RPMI8226 (cell line): ENCODE data around the gene PRR3.
A peak's percentile ranks its signal among the peaks of the same experiment; 100 is the strongest.
"Not testable (repeated sequence)": the region's sequence is repeated elsewhere in the genome, so short reads cannot be mapped to it uniquely, and the experiment has no call there.

Experiments used
- DNase-seq: peaks from one replicate; pipeline ENCODE4 v3.0.0-alpha.2; 2015

The PRR3 gene, protein sequence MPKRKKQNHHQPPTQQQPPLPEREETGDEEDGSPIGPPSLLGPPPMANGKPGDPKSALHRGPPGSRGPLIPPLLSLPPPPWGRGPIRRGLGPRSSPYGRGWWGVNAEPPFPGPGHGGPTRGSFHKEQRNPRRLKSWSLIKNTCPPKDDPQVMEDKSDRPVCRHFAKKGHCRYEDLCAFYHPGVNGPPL

DNA sequence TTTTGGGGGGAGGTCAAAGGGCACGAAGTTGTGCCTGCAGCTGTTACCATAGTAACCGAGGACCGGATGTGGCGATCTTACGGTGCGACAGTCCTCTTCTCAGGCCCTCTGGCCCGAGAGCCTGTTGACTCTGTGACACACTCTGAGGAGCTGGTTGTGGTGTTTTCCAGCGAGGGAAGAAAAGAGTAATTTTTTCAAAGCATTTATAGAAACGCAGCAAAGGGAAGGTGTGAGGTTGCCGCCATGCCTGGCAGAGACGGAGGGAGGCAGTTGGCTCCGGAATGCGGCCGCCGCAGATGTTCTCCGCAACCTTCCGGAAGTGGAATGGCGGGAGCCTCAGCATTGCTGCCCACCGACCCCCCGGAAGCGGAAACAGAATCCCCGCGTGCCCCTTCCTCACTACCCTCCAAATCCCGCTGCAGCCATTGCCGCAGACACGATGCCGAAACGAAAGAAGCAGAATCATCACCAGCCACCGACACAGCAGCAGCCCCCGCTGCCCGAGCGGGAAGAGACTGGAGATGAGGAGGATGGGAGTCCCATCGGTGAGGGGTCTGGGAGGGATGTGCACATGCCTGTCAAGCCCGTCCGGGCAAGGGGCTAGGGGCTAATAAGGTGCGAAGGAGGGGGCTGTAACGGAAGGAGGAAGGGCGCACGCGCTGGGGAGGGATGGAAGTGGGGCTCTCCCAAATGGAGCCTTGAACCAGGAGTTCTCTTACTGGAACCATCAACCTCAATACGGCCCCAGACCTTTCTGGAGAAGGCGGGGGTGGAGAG lies at the start of gene PRR3:
PRR3 (plus strand) TSS at position 390 of the 777 bp plus-strand sequence; CDS start at position 440, 50 bp downstream.
- DNase-seq, result peak; percentile 98

DNA sequence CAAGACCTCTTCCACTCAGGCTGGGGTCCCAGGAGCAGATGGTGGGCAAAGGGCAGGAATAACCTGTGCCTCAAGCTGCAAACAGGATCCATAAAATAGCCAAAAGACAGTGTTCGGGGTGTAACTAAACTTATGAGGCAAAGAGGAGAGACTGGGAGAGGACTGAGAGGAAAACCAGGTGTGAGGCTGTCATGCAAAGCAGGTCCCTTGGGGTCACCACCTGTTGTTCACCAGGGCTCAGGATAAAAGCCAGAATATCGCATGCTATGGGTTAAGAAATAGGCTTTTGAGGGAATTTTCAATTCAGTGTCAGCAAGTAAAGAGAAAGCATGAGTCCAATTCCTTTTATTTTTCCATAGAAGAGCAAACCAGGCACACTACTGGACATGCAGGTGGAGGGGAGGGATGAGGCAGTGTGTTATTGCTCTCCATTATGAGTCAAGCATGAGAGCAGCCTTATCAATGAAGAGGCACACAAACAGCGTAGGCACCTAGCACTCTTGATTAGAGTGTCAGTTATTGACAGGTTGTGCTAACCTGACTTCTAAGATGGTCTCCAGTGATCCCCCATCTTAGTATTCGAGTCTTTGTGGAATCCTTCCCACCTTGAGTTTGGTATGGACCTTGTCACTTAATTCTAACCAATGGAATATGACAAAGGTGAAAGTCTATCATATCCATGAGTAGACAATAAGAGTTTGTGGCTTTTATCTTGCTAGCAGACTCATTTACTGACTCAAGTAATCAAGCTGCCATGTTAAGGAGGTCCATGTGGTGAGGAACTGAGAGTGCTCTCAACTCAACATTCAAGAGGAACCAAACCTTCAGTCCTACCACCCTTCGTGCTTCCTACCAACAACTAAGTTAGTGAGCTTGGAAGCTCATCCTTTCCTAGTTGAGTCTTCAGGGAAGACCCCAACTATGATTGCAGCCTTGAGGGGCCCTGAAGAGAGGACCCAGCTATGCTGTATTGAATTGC lies 49.0 kb upstream of the PRR3 start:
- peak; percentile 54 for DNase-seq

DNA sequence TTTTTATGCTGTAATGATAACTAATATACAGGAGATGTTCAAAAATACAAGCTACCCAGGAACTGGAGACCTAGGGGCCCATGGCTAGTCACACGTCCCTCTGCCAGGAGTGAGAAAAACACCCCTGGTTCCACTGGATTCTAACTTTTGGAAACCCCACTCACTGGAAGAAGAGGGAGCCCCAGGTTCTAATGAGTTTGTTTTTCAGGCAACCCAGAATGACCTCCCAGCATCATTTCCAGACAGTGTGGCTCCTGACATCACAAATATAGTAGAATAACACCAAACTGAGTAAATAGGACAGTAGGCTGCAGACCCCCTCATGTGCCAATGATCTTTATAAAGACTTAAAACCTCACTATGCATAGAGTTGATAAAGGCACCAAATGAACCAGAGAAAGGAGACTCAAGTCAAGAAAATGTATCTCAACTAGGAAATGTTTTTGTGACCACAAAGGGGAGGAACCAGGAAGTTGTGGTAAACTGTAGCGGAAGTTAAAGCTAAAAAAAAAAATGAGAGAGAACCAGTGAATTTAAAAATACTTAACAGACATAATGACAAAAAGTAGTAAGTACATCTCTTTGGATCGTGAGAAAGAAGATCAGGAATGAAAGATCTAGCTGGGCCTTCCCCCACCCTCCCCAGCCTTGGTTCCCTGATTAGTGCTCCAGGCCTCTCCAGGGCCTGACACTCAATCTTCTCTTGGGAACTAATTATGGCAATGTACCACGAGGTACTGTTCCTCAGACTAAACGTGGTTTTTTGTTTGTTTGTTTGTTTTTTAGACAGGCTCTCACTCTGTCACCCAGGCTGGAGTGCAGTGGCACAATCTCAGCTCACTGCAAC lies 48.0 kb upstream of the PRR3 start:
- peak; percentile 71 for DNase-seq

DNA sequence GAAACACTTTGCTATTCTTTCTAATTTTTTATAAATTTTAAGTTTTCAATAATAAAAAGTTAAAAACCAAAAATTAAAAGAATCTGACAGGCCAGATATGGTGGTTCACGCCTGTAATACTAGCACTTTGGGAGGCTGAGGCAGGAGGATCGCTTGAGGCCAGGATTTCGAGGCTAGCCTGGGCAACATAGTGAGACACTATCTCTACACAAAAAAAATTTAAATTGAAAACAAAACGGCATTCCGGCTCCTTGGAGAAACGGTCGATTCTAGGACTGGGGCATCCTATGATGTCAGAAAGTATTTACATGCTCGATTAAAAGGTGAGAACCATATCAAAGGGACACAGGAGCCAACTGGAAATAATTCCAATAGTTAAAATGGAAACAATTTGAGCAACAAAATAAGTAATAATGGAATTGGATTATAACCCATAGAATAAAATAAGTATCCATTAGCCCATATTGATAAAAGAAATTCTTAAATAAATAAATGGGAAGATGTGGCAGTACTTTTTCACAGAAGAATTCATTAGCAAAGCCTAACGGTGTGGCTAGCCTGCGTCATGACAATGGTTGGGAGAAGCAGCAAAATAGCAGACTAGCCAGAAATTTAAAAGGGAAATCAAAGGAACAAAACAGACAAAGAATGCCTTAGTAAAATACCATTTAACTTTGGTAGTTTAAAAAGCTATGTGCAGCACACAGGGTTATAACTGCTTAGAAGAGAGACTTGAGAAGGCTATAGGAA lies 46.5 kb upstream of the PRR3 start:
- no peak for DNase-seq

DNA sequence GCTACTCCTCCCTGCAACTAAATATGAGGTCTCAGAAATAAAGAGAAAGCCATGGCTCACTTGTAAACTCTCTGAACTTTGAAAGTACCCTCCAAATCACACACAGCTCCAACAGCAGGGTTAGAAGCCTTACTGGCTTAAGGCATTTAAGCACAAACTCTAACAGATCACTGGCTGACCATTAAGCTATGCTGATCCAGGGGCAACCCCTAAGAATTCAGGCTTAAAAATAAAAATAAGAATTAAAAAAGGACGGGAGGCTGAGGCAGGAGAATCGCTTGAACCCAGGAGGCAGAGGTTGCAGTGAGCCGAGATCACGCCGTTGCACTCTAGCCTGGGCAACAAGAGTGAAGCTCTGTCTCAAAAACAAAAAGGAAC lies 45.9 kb upstream of the PRR3 start:
- no peak for DNase-seq

DNA sequence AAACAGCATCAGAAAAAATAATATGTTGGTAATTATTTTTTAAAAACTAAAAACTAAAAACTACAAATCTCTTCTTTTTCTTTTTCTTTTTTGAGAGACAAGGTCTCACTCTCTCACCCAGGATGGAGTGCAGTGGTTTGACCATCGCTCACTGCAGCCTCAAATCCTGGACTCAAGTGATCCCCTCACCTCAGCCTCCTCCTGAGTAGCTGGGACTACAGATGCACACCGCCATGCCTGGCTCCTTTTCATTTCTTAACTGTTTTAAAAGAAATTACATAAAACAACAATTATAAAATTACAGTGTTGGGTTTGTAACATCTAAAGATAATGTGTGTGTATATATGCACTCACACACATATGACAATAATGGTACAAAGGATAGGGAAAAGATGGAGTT lies 43.6 kb upstream of the PRR3 start:
- DNase-seq, result no peak

DNA sequence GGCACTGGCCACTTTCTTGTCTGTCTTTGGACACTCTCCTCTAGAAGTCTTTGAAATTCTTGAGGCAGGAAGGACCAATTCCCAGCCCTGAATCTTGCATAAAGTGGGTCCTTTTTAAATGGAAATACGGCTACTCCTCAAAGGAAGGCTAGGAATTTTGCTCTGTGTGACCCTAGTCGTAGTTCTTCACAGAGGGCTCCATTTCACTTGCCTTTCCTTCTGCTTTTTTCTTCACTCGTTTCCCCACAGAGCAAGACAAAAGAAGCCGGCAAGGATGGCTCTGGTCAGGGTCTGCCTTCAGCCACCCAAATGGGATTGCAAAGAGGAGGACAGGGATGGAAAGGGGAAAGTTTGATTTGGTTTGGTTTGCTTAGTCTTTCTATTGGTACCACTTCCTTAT lies 42.0 kb upstream of the PRR3 start:
- no peak for DNase-seq

DNA sequence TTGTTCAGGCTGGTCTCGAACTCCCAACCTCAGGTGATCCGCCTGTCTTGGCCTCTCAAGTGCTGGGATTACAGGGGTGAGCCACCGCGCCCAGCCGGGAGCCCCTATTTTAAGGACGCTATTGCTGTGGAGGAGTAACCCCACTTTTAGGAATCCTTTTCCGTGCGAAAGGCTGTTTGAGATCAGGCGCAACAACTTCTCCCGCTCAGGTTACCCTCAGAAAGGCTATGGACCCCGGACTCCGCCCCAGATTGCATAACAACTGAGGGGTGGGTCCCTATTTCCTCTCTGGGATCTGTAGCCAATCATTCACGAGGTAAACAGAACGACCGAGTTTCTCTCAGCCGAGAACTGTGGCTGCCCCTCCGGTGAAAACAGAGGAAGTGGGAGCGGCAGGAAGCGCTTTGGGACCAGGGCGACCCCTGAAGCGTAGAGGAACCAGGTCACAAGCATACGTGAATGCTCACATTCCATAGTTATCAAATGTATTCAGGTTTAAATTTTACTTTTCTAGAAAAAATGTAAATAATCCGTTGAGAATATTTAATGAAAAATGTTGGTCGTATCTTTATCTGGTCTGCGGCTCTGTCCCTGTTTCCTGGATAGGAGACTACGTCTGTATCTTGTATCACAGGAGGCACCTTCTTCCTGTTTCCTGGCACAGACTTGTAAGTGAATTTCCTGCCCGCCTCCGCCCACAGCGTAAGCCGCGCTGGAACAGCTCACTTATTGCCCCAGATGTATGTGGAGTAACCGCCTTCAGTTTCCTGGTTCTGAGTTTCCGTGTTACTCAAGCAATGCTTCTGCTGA lies 40.9 kb upstream of the PRR3 start:
- DNase-seq, result peak; percentile 94

DNA sequence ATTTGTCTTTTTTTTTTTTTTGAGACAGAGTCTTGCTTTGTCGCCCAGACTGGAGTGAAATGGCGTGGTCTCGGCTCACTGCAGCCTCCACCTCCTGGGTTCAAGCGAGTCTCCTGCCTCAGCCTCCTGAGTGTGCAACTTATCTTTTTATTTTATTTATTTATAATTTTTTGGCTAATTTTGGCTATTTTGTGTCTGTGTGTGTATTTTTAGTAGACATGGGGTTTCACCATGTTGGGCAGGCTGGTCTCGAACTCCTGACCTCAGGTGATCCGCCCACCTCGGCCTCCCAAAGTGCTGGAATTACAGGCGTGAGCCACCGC lies 40.4 kb upstream of the PRR3 start:
- DNase-seq, result not testable (repeated sequence)

DNA sequence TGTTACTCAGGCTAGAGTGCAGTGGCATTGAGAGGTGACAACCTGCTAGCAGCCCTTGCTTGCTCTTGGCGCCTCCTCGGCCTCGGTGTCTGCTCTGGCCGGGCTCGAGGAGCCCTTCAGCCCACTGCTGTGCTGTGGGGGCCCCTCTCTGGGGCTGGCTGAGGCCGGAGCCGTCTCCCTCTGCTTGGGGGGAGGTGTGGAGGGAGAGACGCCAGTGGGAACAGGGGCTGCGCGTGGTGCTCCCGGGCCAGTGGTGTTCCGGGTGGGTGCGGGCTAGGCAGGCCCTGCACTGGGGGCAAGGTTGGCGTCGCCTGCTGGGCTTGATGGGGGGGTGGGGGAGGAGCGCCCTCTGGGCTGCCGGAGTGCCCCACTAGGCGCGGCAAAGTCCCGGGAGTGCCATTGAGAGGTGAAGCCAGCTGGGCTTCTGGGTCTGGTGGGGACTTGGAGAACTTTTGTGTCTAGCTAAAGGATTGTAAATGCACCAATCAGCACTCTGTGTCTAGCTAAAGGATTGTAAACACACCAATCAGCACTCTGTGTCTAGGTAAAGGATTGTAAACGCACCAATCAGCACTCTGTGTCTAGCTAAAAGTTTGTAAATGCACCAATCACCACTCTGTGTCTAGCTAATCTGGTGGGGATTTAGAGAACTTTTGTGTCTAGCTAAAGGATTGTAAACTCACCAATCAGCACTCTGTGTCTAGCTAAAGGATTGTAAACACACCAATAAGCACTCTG lies 39.2 kb upstream of the PRR3 start:
- DNase-seq, result not testable (repeated sequence)

DNA sequence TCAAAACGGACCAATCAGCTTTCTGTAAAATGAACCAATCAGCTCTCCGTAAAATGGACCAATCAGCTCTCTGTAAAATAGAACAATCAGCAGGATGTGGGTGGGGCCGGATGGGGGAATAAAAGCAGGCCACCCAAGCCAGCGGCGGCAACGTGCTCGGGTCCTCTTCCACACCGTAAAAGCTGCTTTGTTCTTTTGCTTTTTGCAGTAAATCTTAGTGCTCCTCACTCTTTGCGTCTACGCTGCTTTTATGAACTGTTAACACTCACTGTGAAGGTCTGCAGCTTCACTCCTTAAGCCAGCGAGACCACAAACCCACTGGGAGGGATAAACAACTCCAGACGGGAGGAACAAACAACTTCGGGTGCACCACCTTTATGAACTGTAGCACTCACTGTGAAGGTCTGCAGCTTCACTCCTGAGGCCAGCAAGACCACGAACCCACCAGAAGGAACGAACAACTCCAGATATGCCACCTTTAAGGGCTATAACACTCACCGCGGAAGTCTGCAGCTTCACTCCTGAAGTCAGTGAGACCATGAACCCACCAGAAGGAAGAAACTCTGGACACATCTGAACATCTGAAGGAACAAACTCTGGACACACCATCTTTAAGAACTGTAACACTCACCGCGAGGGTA lies 38.5 kb upstream of the PRR3 start:
- DNase-seq, result not testable (repeated sequence)

DNA sequence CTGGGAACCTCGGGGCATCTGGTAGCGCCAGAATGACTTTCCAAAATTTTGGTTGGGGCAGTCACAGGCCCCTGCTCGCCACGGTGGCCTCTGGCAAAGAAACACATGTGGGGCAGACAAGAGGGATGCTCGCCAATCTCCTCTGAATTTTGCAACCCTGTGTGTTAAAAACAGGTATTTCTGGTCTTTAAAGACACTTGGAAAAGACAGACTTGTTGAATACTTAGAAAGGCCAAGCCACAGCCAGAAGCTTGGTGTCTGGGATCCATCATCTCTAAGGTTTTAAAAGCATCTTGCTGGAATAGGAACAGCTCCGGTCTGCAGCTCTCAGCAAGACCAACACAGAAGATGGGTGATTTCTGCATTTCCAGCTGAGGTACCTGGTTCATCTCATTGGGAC lies 36.6 kb upstream of the PRR3 start:
- no peak for DNase-seq

DNA sequence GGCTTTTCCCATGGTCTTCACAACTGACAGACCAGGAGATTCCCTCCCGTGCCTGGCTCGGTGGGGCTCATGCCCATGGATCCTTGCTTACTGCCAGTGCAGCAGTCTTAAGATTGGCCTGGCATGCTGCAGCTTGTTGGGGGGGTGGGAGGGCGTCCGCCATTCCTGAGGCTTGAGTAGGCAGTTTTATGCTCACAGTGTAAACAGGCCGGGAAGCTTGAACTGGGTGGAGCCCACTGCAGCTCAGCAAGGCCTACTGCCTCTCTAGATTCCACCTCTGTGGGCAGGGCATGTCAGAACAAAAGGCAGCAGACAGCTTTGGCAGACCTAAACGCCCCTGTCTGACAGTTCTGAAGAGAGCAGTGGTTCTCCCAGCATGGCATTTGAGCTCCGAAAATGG lies 36.0 kb upstream of the PRR3 start:
- DNase-seq, result not testable (repeated sequence)

DNA sequence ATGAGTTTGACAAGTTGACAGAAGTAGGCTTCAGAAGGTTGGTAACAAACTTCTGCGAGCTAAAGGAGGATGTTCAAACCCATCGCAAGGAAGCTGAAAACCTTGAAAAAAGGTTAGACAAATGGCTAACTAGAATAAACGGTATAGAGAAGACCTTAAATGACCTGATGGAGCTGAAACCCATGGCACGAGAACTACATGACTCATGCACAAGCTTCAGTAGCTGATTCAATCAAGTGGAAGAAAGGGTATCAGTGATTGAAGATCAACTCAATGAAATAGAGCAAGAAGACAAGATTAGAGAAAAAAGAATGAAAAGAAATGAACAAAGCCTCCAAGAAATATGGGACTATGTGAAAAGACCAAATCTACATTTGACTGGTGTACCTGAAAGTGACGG lies 35.1 kb upstream of the PRR3 start:
- not testable (repeated sequence) for DNase-seq

DNA sequence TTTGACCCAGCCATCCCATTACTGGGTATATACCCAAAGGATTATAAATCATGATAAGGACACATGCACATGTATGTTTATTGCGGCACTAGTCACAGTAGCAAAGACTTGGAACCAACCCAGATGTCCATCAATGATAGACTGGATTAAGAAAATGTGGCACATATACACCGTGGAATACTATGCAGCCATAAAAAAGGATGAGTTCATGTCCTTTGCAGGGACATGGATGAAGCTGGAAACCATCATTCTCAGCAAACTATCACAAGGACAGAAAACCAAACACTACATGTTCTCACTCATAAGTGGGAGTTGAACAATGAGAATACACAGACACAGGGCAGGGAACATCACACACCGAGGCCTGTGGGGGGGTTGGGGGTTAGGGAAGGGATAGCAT lies 30.7 kb upstream of the PRR3 start:
- DNase-seq, result not testable (repeated sequence)

DNA sequence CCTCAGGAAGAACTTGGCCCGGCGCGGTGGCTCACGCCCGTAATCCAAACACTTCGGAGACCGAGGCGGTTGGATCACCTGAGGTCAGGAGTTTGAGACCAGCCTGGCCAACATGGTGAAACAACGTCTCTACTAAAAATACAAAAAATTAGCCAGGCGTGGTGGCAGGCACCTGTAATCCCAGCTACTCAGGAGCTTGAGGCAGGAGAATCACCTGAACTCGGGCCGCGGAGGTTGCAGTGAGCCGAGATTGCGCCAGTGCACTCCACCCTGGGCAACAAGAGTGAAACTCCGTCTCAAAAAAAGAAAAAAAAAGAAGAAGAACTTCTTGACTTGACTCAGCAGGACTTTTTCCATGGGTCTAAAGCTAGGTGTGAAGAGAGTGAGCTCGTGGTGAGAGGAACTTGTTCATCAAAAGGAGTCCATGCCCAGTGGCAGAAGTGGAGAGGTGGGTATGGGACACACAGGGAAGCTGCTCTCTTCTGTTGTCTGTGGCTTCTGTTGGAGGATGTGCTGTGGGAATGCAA lies 27.7 kb upstream of the PRR3 start:
- peak; percentile 44 for DNase-seq

DNA sequence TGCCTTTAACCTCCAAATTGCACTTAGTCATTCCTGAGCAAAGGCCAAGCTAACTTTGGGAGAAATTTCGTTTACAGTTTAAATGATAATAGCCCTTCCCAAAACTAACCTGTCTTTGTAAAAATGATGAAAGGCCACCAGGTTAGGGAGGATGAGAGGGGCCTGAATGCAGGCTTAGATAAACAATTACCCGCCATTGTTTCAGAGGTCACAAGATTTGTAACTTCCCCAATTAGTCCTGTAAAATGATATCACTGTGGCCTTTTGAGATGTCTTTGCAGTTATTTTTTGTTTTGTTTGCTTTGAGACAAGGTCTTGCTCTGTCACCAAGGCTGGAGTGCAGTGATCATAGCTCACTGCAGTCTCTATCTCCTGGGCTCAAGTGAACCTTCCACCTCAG lies 27.1 kb upstream of the PRR3 start:
- DNase-seq, result no peak

DNA sequence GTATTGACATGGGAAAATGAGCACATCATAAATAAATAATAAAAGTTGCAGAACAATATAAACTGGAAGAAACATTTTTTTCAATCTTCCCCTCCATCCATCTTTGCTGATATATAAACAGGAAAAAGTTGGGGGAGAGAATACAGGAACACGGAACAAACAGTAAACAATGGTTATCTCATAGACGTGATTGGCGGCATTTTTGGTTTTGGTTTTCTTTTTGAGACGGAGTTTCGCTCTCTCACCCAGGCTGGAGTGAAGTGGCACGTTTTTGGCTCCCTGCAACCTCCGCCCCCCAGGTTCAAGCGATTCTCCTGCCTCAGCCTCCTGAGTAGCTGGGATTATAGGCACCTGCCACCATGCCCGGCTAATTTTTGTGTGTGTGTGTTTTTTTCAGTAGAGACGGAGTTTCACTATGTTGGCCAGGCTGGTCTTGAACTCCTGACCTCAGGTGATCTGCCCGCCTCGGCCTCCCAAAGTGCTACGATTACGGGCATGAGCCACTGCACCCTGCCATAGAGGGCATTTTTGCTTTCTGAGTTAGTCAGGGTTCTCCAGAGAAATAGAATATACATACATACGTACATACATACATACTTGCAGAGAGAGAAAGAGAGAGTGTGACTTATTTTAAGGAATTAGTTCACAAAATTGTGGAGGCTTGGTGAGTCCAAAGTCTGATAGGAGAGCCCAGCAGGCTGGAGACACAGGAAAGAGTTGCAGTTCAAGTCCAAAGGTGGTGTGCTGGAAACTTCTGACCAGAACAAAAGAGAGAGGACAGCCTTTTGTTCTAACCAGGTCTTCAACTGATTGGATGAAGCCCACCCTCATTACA lies 23.4 kb upstream of the PRR3 start:
- no peak for DNase-seq

DNA sequence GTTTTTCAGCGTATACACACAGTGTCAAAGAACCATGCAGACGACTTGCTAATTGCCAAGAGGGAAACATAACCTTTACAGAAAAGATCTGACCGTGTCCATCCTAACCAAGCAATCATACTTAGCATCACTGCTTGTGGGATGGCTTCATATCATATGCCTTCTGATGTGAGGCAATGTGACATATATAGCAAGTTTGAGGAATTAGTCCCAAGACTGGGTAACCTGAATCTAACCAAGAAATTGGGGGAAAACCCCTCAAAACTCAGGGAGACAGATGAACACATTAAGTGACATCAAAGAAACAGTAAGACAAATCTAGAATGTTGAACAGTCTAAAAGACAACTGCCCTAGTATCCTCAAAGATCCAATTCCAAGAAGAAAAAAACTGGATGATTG lies 19.2 kb upstream of the PRR3 start:
- no peak for DNase-seq
